GM12892 (cell line): ENCODE measurements around the gene KRTAP5-6.
"Not testable (repeated sequence)": the region's sequence is repeated elsewhere in the genome, so short reads cannot be mapped to it uniquely, and the experiment has no call there.

ENCODE experiments used
- POLR2A ChIP-seq: IDR thresholded peaks from 2 replicates; pipeline ENCODE4 v1.6.1; 2011; ENCODE audit warnings: low read depth, low read length, control low read depth
- POLR2AphosphoS5 ChIP-seq: IDR thresholded peaks from 2 replicates; pipeline ENCODE4 v1.6.1; 2011; ENCODE audit warnings: low read depth, low read length, control low read depth
- TAF1 ChIP-seq: IDR thresholded peaks from 2 replicates; pipeline ENCODE4 v1.6.1; 2011; ENCODE audit warnings: low read depth, mild to moderate bottlenecking, control low read depth, low read length, borderline replicate concordance

DNA sequence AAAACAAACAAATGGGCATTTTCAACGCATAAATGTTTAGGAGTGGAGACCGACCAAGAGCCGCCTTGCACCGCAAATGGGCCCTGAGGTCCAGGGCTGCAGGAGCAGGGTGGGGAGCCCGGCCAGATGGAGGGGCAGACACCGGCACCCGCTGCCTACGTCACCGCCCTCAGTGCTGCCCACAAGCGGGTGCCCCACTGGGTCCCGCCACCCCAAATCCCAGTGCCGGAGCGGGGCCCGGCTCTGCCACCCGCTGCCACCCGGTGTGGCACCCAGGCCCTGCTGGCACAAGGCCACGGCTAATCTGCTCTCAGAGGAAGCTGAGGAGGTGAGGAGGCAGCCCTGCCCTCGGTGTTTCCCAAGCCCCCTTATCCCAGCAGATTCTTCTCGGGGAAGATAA, 13.8 kb upstream of the KRTAP5-6 start:
- TF ChIP-seq POLR2A, POLR2AphosphoS5, TAF1: not testable (repeated sequence)
